ENCODE measurements around the gene ROCK2. TPM values are rescaled to one million over a fixed set of nuclear protein-coding genes. Genes with fewer than 3 reads are reported as not detected.

Gene ROCK2
- total RNA-seq, 1 donor from 2014 or later = 34.2 TPM

GRCh38 chr2:11321847-11322246 lies 22.6 kb downstream of the ROCK2 start:
- no peak for ATAC-seq
- no peak for DNase-seq
- intact Hi-C loops (cut with micrococcal nuclease) = no loop called here

GRCh38 chr2:11320698-11321492 lies 23.5 kb downstream of the ROCK2 start:
- intact Hi-C loops (cut with micrococcal nuclease) = no loop called here
- peak; percentile 39 for ATAC-seq
- no peak for DNase-seq

GRCh38 chr2:11319939-11320338 lies 24.5 kb downstream of the ROCK2 start:
- DNase-seq (no peak), ATAC-seq (peak; percentile 26)
- intact Hi-C loops (cut with micrococcal nuclease) = no loop called here

GRCh38 chr2:11315074-11315705 lies 29.2 kb downstream of the ROCK2 start:
- no peak for DNase-seq
- ATAC-seq = peak; percentile 39
- intact Hi-C loops (cut with micrococcal nuclease) = no loop called here

- ATAC-seq = peak; percentile 35
- DNase-seq = no peak
- intact Hi-C loops (cut with micrococcal nuclease) = no loop called here
Observed at GRCh38 chr2:11314487-11314886, 29.9 kb downstream of the ROCK2 start.

- DNase-seq (no peak), ATAC-seq (no peak)
- intact Hi-C loops (cut with micrococcal nuclease) = no loop called here
Observed at GRCh38 chr2:11312770-11313471, 31.5 kb downstream of the ROCK2 start.

GRCh38 chr2:11311543-11311942 lies 32.9 kb downstream of the ROCK2 start:
- DNase-seq (no peak), ATAC-seq (no peak)
- intact Hi-C loops (cut with micrococcal nuclease) = no loop called here

GRCh38 chr2:11310212-11310611 lies 34.2 kb downstream of the ROCK2 start:
- DNase-seq (no peak), ATAC-seq (no peak)
- intact Hi-C loops (cut with micrococcal nuclease) = no loop called here

GRCh38 chr2:11309706-11310105 lies 34.7 kb downstream of the ROCK2 start:
- DNase-seq (no peak), ATAC-seq (no peak)
- intact Hi-C loops (cut with micrococcal nuclease) = no loop called here

GRCh38 chr2:11307764-11308415 lies 36.5 kb downstream of the ROCK2 start:
- DNase-seq (no peak), ATAC-seq (no peak)
- intact Hi-C loops (cut with micrococcal nuclease) = no loop called here

GRCh38 chr2:11305958-11306357 lies 38.5 kb downstream of the ROCK2 start:
- ATAC-seq (peak; percentile 37), DNase-seq (no peak)
- intact Hi-C loops (cut with micrococcal nuclease) = no loop called here

- no peak for DNase-seq
- intact Hi-C loops (cut with micrococcal nuclease) = no loop called here
- ATAC-seq = no peak
Observed at GRCh38 chr2:11305338-11305737, 39.1 kb downstream of the ROCK2 start.

- DNase-seq = no peak
- ATAC-seq = no peak
- intact Hi-C loops (cut with micrococcal nuclease) = no loop called here
Observed at GRCh38 chr2:11304476-11304875, 40.0 kb downstream of the ROCK2 start.

GRCh38 chr2:11303290-11304013 lies 41.0 kb downstream of the ROCK2 start:
- intact Hi-C loops (cut with micrococcal nuclease) = no loop called here

GRCh38 chr2:11299439-11299838 lies 45.0 kb downstream of the ROCK2 start:
- DNase-seq (no peak), ATAC-seq (no peak)
- intact Hi-C loops (cut with micrococcal nuclease) = no loop called here

More at GRCh38 chr2:11303290-11304013, 41.0 kb downstream of the ROCK2 start:
- ATAC-seq (no peak), DNase-seq (no peak)

- intact Hi-C loops (cut with micrococcal nuclease) = no loop called here
- ATAC-seq = no peak
- no peak for DNase-seq
Observed at GRCh38 chr2:11298592-11298991, 45.8 kb downstream of the ROCK2 start.

- intact Hi-C loops (cut with micrococcal nuclease) = no loop called here
- ATAC-seq = no peak
- DNase-seq = no peak
Observed at GRCh38 chr2:11296401-11296800, 48.0 kb downstream of the ROCK2 start.

GRCh38 chr2:11292464-11293255 lies 51.8 kb downstream of the ROCK2 start:
- ATAC-seq = peak; percentile 70
- DNase-seq = no peak
- intact Hi-C loops (cut with micrococcal nuclease) = no loop called here

All from left ventricle myocardium superior (tissue), 1 donor.